WTC11 (cell line): Measurements from ENCODE around the gene EXTL1. TPM values are rescaled to one million over a fixed set of nuclear protein-coding genes. Genes with fewer than 3 reads are reported as not detected.

Experiments
- ATAC-seq: fragments of 200-7000 bp; cut with Tn5 transposase; 2 replicates; pipeline ENCODE4 v1.10.0; 2021; ENCODE audit warnings: mild to moderate bottlenecking, moderate library complexity
- CTCF ChIA-PET: fragments of 300-600 bp; sonication (Branson Sonifier 250); formaldehyde crosslinking; loops from one replicate; lab custom pipeline; 2021; ENCODE audit warnings: antibody characterized with exemption; lab: Charles Lee
- POLR2A ChIA-PET: fragments of 350-600 bp; sonication (Branson Sonifier 250); formaldehyde crosslinking; loops from one replicate; lab custom pipeline; 2021; ENCODE audit warnings: antibody characterized with exemption; lab: Charles Lee
- DNase-seq: peaks from one replicate; pipeline ENCODE4 v3.0.0; 2021; ENCODE audit warnings: low spot score
- H3K27ac Mint-ChIP-seq: 2 replicates; pipeline ENCODE4 v1.8.0; 2021; ENCODE audit warnings: mixed read lengths
- H3K27me3 Mint-ChIP-seq: 2 replicates; pipeline ENCODE4 v1.8.0; 2021; ENCODE audit warnings: low read depth, mild to moderate bottlenecking, moderate library complexity, mixed read lengths
- H3K36me3 Mint-ChIP-seq: 2 replicates; pipeline ENCODE4 v1.8.0; 2021; ENCODE audit warnings: mixed read lengths
- H3K4me1 Mint-ChIP-seq: 2 replicates; pipeline ENCODE4 v1.8.0; 2022; ENCODE audit warnings: mixed read lengths
- H3K4me3 Mint-ChIP-seq: 2 replicates; pipeline ENCODE4 v1.8.0; 2021; ENCODE audit warnings: mild to moderate bottlenecking, moderate library complexity, mixed read lengths
- H3K9me3 Mint-ChIP-seq: 2 replicates; pipeline ENCODE4 v1.8.0; 2021; ENCODE audit warnings: mixed read lengths
- ARID4B ChIP-seq: sonication (generic); formaldehyde crosslinking; IDR thresholded peaks from 2 replicates; pipeline ENCODE4 v1.8.0; 2023; ENCODE audit warnings: missing genetic modification reagents, mild to moderate bottlenecking, borderline replicate concordance
- ATF6 ChIP-seq: sonication (generic); formaldehyde crosslinking; IDR thresholded peaks from 2 replicates; pipeline ENCODE4 v1.8.1; 2023; ENCODE audit warnings: mild to moderate bottlenecking, missing genetic modification reagents
- CREM ChIP-seq: sonication (generic); formaldehyde crosslinking; IDR thresholded peaks from 2 replicates; pipeline ENCODE4 v1.8.1; 2022; ENCODE audit warnings: mild to moderate bottlenecking, missing genetic modification reagents, moderate library complexity
- ELF4 ChIP-seq: sonication (generic); formaldehyde crosslinking; IDR thresholded peaks from 2 replicates; pipeline ENCODE4 v1.8.1; 2022; ENCODE audit warnings: low read depth, mild to moderate bottlenecking, moderate library complexity, missing genetic modification reagents
- FOXP4 ChIP-seq: sonication (generic); formaldehyde crosslinking; IDR thresholded peaks from 2 replicates; pipeline ENCODE4 v1.8.0; 2022; ENCODE audit warnings: mild to moderate bottlenecking, missing genetic modification reagents
- GABPB1 ChIP-seq: sonication (generic); formaldehyde crosslinking; IDR thresholded peaks from 2 replicates; pipeline ENCODE4 v1.8.1; 2023; ENCODE audit warnings: mild to moderate bottlenecking, missing genetic modification reagents
- IRF2 ChIP-seq: sonication (generic); formaldehyde crosslinking; IDR thresholded peaks from 2 replicates; pipeline ENCODE4 v1.8.0; 2022; ENCODE audit warnings: low read depth, missing genetic modification reagents, borderline replicate concordance
- MXD4 ChIP-seq: fragments of 250-450 bp; sonication (Bioruptor Pico); IDR thresholded peaks from 2 replicates; pipeline ENCODE4 v1.8.0; 2021; ENCODE audit warnings: mild to moderate bottlenecking, moderate library complexity, borderline replicate concordance
- NR1H2 ChIP-seq: sonication (generic); formaldehyde crosslinking; IDR thresholded peaks from 2 replicates; pipeline ENCODE4 v1.9.0; 2021; ENCODE audit warnings: mild to moderate bottlenecking, moderate library complexity, missing genetic modification reagents
- OVOL2 ChIP-seq: fragments of 250-450 bp; sonication (Bioruptor Pico); IDR thresholded peaks from 2 replicates; pipeline ENCODE4 v1.9.0; 2021; ENCODE audit warnings: mild to moderate bottlenecking, borderline replicate concordance
- PRDM15 ChIP-seq: sonication (generic); formaldehyde crosslinking; IDR thresholded peaks from 2 replicates; pipeline ENCODE4 v1.8.0; 2022; ENCODE audit warnings: missing genetic modification reagents
- RELA ChIP-seq: sonication (generic); formaldehyde crosslinking; IDR thresholded peaks from 2 replicates; pipeline ENCODE4 v1.8.1; 2022; ENCODE audit warnings: missing genetic modification reagents, mild to moderate bottlenecking, borderline replicate concordance
- ZBTB21 ChIP-seq: sonication (generic); formaldehyde crosslinking; IDR thresholded peaks from 2 replicates; pipeline ENCODE4 v1.8.1; 2023; ENCODE audit warnings: mild to moderate bottlenecking, missing genetic modification reagents, borderline replicate concordance
- ZNF138 ChIP-seq: sonication (generic); formaldehyde crosslinking; conservative IDR thresholded peaks from 2 replicates; pipeline ENCODE4 v1.8.1; 2022; ENCODE audit warnings: mild to moderate bottlenecking, moderate library complexity, missing genetic modification reagents
- ZNF317 ChIP-seq: sonication (generic); formaldehyde crosslinking; IDR thresholded peaks from 2 replicates; pipeline ENCODE4 v1.8.1; 2023; ENCODE audit warnings: low read depth, mild to moderate bottlenecking, moderate library complexity, missing genetic modification reagents, borderline replicate concordance
- total RNA-seq: library from RNA; stranded (reverse); gene quantifications from 3 replicates; pipeline ENCODE4 v1.2.3, GENCODE V29; 2021

The EXTL1 gene
- total RNA-seq, 1 experiment from 2014 or later: 2.1 TPM

- POLR2A ChIA-PET: no interaction called here
- no peaks in the 10 kb centered on the region for H3K36me3 Mint-ChIP-seq
- H3K9me3 Mint-ChIP-seq: no peaks in the 10 kb centered on the region
- ATAC-seq (no peak), DNase-seq (no peak)
- CTCF ChIA-PET: interaction anchor here (1.1 to 4.3 kb wide), 5 partner anchors 11 to 127 kb away, joined by 3 to 27 read pairs (median 7); partner anchors contain the start of gene PAFAH2
- H3K27ac Mint-ChIP-seq: no peak overlapping the region
- H3K27me3 Mint-ChIP-seq: no peaks in the 10 kb centered on the region; the same call in 1 of the 2 replicates
- peaks cover 23% of the 10 kb centered on the region for H3K4me1 Mint-ChIP-seq
- TF ChIP-seq ZNF317 (CRISPR knock-in tag): no peak
- TF ChIP-seq OVOL2 (CRISPR knock-in tag): no peak
- TF ChIP-seq ELF4: no peak
- TF ChIP-seq ZNF138 (CRISPR knock-in tag): no peak
- TF ChIP-seq CREM (CRISPR knock-in tag): no peak
- TF ChIP-seq IRF2 (CRISPR knock-in tag): no peak
- no peak for TF ChIP-seq ZBTB21
- TF ChIP-seq MXD4: no peak
- TF ChIP-seq GABPB1 (CRISPR knock-in tag): no peak
- no peak for TF ChIP-seq FOXP4 (CRISPR knock-in tag)
- no peak for TF ChIP-seq NR1H2
- TF ChIP-seq ARID4B (CRISPR knock-in tag): no peak
- TF ChIP-seq ATF6 (CRISPR knock-in tag): no peak
- TF ChIP-seq RELA (CRISPR knock-in tag): no peak
- no peak for TF ChIP-seq PRDM15
- TF ChIP-seq, all 79 proteins: peak for 0
- H3K4me3 Mint-ChIP-seq: no peak overlapping the region
These were observed 1.4 kb downstream of the EXTL1 start for GRCh38 chr1:26023009-26023408.
